Left ventricle myocardium inferior (tissue), 1 donor: Measurements from ENCODE around the gene ZBTB3. TPM values are rescaled to one million over a fixed set of nuclear protein-coding genes. Genes with fewer than 3 reads are reported as not detected.
"Not testable (repeated sequence)": the region's sequence is repeated elsewhere in the genome, so short reads cannot be mapped to it uniquely, and the experiment has no call there.

ENCODE experiments used
- DNase-seq: peaks from one replicate; pipeline ENCODE4 v3.0.0-alpha.2; 2020
- H3K27ac ChIP-seq: fragments of 200-600 bp; replicated peaks from 2 replicates; pipeline ENCODE4 v1.8.0; 2021
- H3K27me3 ChIP-seq: fragments of 200-600 bp; 2 replicates; pipeline ENCODE4 v1.8.0; 2021; ENCODE audit warnings: low read depth
- H3K36me3 ChIP-seq: fragments of 200-600 bp; 2 replicates; pipeline ENCODE4 v1.8.0; 2021
- H3K4me1 ChIP-seq: fragments of 200-600 bp; 2 replicates; pipeline ENCODE4 v1.8.0; 2021
- H3K4me3 ChIP-seq: fragments of 200-600 bp; 2 replicates; pipeline ENCODE4 v1.8.0; 2021; ENCODE audit warnings: mild to moderate bottlenecking, moderate library complexity
- H3K9me3 ChIP-seq: fragments of 200-600 bp; replicated peaks from 2 replicates; pipeline ENCODE4 v1.8.0; 2021
- intact Hi-C: fragments of 100-400 bp; cut with micrococcal nuclease; formaldehyde crosslinking; loops from one replicate; pipeline ENCODE4 v1.11.0; 2022
- total RNA-seq: library from RNA; stranded (reverse); fragmentation: NEBNext Ultra II Directional; extraction: Animal tissue kit (Norgen Biotek cat#: 25700); gene quantifications from one replicate; pipeline ENCODE4 v1.2.1, GENCODE V29; 2021
- TF ChIP-seq, protein P1 (sequence below): fragments of 200-600 bp; IDR thresholded peaks from 2 replicates; pipeline ENCODE4 v1.8.0; 2021; ENCODE audit warnings: antibody characterized with exemption, mild to moderate bottlenecking, borderline replicate concordance
- donor health status: DM: no; HTN: yes; CAD: no; lungs with severe emphysema.

ZBTB3 gene
- total RNA-seq, 1 donor from 2014 or later = 9.5 TPM

DNA sequence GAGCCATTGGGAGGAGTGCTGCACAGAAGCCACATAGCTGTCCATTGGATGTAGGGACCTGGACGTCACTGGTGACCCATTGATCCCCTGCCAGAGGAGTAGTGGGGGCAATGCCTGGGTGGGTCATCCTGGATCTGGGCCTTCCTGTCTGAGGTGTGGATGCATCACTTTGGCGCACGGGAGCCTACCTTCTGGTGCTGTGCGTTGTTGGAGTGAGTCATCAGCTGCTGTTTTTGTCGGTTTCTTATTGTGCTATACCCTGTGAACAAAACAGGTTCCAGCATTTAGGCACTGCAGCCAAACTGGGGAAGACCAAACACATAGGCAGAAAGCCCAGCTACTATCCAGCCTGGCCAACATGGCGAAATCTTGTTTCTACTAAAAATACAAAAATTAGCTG lies 20.4 kb upstream of the ZBTB3 start:
- no peak for DNase-seq
- Histone ChIP-seq H3K4me3 (no peak overlapping the region), H3K9me3 (no peaks in the 10 kb centered on the region), H3K4me1 (peaks cover 29% of the 10 kb centered on the region), H3K27ac (no peak overlapping the region), H3K36me3 (peaks cover 38% of the 10 kb centered on the region), H3K27me3 (no peaks in the 10 kb centered on the region)
- intact Hi-C loops = no loop called here
- TF ChIP-seq, protein P1, sequence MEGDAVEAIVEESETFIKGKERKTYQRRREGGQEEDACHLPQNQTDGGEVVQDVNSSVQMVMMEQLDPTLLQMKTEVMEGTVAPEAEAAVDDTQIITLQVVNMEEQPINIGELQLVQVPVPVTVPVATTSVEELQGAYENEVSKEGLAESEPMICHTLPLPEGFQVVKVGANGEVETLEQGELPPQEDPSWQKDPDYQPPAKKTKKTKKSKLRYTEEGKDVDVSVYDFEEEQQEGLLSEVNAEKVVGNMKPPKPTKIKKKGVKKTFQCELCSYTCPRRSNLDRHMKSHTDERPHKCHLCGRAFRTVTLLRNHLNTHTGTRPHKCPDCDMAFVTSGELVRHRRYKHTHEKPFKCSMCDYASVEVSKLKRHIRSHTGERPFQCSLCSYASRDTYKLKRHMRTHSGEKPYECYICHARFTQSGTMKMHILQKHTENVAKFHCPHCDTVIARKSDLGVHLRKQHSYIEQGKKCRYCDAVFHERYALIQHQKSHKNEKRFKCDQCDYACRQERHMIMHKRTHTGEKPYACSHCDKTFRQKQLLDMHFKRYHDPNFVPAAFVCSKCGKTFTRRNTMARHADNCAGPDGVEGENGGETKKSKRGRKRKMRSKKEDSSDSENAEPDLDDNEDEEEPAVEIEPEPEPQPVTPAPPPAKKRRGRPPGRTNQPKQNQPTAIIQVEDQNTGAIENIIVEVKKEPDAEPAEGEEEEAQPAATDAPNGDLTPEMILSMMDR = no peak

DNA sequence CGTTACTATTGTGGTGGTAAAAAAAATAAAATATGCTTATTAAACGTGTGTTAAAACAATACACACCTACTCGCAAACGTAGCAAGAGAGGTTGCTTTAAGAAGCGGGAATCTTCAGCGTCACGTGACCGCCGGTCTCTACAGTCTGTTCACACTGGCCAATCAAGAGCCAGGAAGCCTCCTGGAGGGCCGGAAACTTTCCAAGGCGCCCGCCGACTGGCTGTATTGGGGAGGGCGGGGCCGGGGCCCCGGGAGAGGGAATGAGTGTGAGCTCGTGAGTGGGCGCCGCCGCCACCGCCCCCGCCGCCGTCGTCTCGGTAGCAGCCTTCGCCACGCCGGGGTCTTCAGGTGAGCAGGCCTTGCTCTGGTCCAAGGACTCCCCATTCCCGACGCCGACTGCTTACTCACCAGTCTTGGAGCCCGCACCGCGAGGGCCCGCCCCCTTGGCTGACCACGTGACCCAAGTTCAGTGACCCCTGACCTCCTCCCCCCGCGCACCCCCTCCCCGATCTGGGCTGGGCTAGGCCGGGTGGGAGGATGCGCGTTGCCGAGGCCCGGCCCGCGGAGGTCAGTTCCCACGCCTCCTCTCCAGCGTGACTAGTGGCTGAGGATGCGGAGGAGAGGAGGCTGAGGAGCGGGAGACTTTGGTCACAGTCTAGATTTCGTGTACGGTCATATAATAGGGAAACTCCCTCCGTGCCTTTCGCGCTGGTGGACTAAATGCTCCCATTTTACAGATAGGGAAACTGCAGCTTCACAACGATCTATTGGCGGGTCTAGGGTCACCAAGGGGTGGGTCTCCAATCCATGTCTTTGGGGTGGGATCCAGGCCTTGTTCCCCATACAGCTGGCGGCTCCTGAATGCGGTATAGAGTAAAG lies 17.4 kb upstream of the ZBTB3 start, which contains the start of gene TAF6L:
Gene TAF6L, plus strand, starts transcription at position 253 of the 878 bp plus-strand sequence. CDS start 4,388 bp downstream, outside the sequence.
- intact Hi-C loops = no loop called here
- Histone ChIP-seq H3K9me3 (no peaks in the 10 kb centered on the region), H3K27me3 (no peaks in the 10 kb centered on the region), H3K4me1 (peaks cover 29% of the 10 kb centered on the region), H3K36me3 (peaks cover 22% of the 10 kb centered on the region), H3K27ac (peak within 1 kb of the TSS; percentile 93), H3K4me3 (peak within 1 kb of the TSS; percentile 73)
- TF ChIP-seq, protein P1 = no peak
- peak; percentile 98 for DNase-seq

DNA sequence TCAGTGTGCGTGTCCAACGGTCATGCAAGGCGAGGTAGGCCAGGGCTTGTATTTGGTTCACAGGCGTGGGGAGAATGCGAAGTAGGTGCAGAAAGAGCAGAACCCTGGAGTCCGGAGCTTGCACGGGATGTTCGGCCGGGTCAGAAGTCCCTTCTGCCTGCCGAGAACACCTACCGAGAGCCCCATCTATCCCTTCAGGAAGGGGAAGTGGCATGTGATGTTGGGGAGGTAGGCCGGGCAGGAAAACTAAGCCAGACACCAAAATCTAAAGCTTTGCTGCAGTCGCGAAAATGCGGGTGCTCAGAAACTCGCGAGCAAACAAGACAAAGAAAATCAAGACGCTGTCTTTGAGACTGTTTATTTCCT lies 16.8 kb upstream of the ZBTB3 start:
- H3K27ac ChIP-seq = peak overlapping the region; percentile 93
- TF ChIP-seq, protein P1 = no peak
- no peak for DNase-seq
- peaks cover 22% of the 10 kb centered on the region for H3K36me3 ChIP-seq
- intact Hi-C loops = no loop called here
- no peaks in the 10 kb centered on the region for H3K9me3 ChIP-seq
- H3K27me3 ChIP-seq = no peaks in the 10 kb centered on the region
- peak overlapping the region; percentile 73 for H3K4me3 ChIP-seq
- H3K4me1 ChIP-seq = peaks cover 29% of the 10 kb centered on the region

DNA sequence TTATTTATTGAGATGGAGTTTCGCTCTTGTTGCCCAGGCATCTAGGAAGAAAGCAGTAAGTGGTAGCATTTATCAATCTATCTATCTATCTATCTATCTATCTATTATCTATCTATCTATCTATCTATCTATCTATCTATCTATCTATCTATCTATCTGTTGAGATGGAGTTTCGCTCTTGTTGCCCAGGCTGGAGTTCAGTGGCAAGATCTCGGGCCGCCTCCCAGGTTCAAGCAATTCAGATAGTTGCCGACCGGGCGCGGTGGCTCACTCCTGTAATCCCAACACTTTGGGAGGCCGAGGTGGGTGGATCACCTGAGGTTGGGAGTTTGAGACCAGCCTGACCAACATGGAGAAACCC lies 6.9 kb upstream of the ZBTB3 start:
- peaks cover 11% of the 10 kb centered on the region for H3K36me3 ChIP-seq
- intact Hi-C loops, H3K9me3 ChIP-seq, DNase-seq, H3K27me3 ChIP-seq: not testable (repeated sequence)
- H3K4me1 ChIP-seq = peaks cover 26% of the 10 kb centered on the region
- peak overlapping the region; percentile 93 for H3K4me3 ChIP-seq
- peak overlapping the region; percentile 86 for H3K27ac ChIP-seq

DNA sequence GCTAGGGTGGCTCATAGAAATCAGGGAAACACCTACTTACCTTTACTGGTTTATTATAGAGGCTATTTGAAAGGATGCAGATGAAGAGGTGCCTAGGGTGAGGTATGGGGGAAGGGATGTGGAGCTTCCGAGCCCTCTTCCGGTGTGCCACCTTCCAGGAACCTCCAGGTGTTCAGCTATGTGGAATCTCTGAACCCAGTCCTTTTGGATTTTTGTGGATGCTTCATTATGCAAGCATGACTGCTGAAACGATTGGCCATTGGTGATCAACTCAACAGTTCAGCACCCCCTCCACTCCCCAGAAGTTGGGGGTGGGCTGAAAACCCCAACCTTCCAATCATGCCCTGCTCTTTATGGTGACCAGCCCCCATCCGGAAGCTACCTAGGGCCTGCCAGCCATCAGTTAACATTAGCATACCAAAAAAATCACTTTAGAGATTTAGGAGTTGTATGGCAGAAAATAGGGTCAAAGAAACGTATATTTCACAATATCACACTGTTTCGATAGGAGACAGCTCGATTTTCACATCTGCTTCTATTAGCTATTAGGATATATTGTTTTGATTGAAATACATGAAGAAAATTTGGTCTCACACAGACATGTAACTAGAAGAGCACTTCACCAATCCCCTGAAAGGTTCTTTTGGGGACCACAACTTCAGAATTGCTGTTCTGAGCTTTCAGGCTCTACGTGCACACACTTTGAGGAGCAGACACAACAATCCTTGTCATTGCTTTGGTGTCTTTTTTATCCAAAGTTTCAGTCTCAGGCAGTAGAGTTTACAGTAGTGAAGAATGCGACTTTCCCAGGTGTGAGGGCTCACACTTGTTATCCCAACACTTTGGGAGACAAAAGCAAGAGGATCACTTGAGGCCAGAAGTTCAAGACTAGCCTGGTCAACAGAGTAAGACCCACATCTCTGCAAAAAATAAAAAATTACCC lies 4.2 kb upstream of the ZBTB3 start:
- Histone ChIP-seq H3K27ac (no peak overlapping the region), H3K9me3 (no peaks in the 10 kb centered on the region), H3K4me1 (peaks cover 28% of the 10 kb centered on the region), H3K4me3 (no peak overlapping the region), H3K27me3 (no peaks in the 10 kb centered on the region), H3K36me3 (peaks cover under 1% of the 10 kb centered on the region)
- TF ChIP-seq, protein P1 = no peak
- intact Hi-C loops = no loop called here
- DNase-seq = no peak
